Ishikawa (cell line): ENCODE measurements around the gene COL27A1.

ENCODE experiments used
- CEBPB ChIP-seq: IDR thresholded peaks from 2 replicates; pipeline ENCODE4 v1.6.1; 2012
- CREB1 ChIP-seq: IDR thresholded peaks from 2 replicates; pipeline ENCODE4 v1.6.1; 2012; ENCODE audit warnings: low read depth
- EGR1 ChIP-seq: IDR thresholded peaks from 2 replicates; pipeline ENCODE4 v1.6.1; 2012
- EP300 ChIP-seq: IDR thresholded peaks from 2 replicates; pipeline ENCODE4 v1.6.1; 2012; ENCODE audit warnings: borderline replicate concordance
- FOXM1 ChIP-seq: IDR thresholded peaks from 2 replicates; pipeline ENCODE4 v1.6.1; 2012; ENCODE audit warnings: low read depth, borderline replicate concordance
- NFIC ChIP-seq: IDR thresholded peaks from 2 replicates; pipeline ENCODE4 v1.6.1; 2012
- RAD21 ChIP-seq: IDR thresholded peaks from 2 replicates; pipeline ENCODE4 v1.6.1; 2012; ENCODE audit warnings: low read depth
- TAF1 ChIP-seq: IDR thresholded peaks from 2 replicates; pipeline ENCODE4 v1.6.1; 2012; ENCODE audit warnings: low read depth, mild to moderate bottlenecking
- TCF12 ChIP-seq: IDR thresholded peaks from 2 replicates; pipeline ENCODE4 v1.6.1; 2012; ENCODE audit warnings: low read depth
- TEAD4 ChIP-seq: IDR thresholded peaks from 2 replicates; pipeline ENCODE4 v1.6.1; 2012
- YY1 ChIP-seq: IDR thresholded peaks from 2 replicates; pipeline ENCODE4 v1.6.1; 2012; ENCODE audit warnings: low read depth
- ZBTB7A ChIP-seq: IDR thresholded peaks from 2 replicates; pipeline ENCODE4 v1.6.1; 2012; ENCODE audit warnings: low read depth
- TF ChIP-seq, protein P1 (sequence below): IDR thresholded peaks from 2 replicates; pipeline ENCODE4 v1.6.1; 2012; ENCODE audit warnings: low read depth, mild to moderate bottlenecking
- TF ChIP-seq, protein P2 (sequence below): IDR thresholded peaks from 2 replicates; pipeline ENCODE4 v1.6.1; 2012
- TF ChIP-seq, protein P3 (sequence below): IDR thresholded peaks from 2 replicates; pipeline ENCODE4 v1.6.1; 2012

COL27A1 gene

DNA sequence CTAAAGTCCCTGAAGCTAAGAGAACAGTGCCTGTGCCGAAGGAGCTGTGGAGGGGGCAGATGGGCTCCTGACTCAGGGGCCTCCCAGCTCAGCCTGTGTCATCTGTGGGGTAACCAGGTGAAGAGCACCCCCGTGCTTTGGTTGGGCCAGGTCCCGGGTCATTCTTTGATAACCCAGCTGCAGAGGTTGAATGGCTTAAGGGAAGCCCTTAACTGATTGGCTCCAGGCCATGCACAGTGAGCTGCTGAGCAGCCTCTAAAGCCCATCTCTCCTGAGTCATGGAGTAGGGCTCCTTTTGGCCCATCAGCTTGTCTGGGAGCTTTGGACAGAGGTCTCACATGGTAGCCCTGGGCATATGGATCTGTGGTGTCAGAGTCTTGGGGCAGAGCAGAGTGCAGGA, 28.7 kb downstream of the COL27A1 start:
- TF ChIP-seq ZBTB7A: no peak
- TF ChIP-seq NFIC: no peak
- TF ChIP-seq, protein P1, sequence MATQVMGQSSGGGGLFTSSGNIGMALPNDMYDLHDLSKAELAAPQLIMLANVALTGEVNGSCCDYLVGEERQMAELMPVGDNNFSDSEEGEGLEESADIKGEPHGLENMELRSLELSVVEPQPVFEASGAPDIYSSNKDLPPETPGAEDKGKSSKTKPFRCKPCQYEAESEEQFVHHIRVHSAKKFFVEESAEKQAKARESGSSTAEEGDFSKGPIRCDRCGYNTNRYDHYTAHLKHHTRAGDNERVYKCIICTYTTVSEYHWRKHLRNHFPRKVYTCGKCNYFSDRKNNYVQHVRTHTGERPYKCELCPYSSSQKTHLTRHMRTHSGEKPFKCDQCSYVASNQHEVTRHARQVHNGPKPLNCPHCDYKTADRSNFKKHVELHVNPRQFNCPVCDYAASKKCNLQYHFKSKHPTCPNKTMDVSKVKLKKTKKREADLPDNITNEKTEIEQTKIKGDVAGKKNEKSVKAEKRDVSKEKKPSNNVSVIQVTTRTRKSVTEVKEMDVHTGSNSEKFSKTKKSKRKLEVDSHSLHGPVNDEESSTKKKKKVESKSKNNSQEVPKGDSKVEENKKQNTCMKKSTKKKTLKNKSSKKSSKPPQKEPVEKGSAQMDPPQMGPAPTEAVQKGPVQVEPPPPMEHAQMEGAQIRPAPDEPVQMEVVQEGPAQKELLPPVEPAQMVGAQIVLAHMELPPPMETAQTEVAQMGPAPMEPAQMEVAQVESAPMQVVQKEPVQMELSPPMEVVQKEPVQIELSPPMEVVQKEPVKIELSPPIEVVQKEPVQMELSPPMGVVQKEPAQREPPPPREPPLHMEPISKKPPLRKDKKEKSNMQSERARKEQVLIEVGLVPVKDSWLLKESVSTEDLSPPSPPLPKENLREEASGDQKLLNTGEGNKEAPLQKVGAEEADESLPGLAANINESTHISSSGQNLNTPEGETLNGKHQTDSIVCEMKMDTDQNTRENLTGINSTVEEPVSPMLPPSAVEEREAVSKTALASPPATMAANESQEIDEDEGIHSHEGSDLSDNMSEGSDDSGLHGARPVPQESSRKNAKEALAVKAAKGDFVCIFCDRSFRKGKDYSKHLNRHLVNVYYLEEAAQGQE: no peak
- TF ChIP-seq TAF1: no peak
- TF ChIP-seq EGR1: no peak
- TF ChIP-seq, protein P2, sequence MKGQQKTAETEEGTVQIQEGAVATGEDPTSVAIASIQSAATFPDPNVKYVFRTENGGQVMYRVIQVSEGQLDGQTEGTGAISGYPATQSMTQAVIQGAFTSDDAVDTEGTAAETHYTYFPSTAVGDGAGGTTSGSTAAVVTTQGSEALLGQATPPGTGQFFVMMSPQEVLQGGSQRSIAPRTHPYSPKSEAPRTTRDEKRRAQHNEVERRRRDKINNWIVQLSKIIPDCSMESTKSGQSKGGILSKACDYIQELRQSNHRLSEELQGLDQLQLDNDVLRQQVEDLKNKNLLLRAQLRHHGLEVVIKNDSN: no peak
- TF ChIP-seq TEAD4: no peak
- TF ChIP-seq CEBPB: no peak
- no peak for TF ChIP-seq CREB1
- no peak for TF ChIP-seq EP300
- no peak for TF ChIP-seq RAD21
- TF ChIP-seq, protein P3, sequence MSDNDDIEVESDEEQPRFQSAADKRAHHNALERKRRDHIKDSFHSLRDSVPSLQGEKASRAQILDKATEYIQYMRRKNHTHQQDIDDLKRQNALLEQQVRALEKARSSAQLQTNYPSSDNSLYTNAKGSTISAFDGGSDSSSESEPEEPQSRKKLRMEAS: no peak
- no peak for TF ChIP-seq YY1
- TF ChIP-seq TCF12: no peak
- TF ChIP-seq FOXM1: no peak

DNA sequence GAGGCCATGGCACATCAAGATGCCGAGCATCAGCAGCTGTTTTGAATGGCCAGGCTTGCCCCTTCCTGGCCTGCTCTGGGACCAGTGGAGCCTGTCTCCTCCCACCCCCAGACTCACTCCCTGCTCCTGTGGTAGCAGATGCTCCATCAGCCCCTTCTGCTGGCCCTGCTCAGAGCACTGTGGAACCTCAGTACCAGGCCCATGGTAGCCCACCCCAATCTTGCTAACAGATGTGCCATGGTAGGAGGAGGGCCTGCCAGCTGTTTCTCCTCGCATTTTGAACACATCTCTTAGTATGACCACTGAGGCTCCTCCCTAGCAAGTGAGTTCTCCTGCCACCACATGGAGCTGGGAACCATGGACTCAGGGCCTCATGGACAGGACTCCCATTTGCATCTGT, 29.5 kb downstream of the COL27A1 start:
- TF ChIP-seq TEAD4: no peak
- no peak for TF ChIP-seq EGR1
- TF ChIP-seq, protein P2: no peak
- no peak for TF ChIP-seq FOXM1
- no peak for TF ChIP-seq CREB1
- TF ChIP-seq TCF12: no peak
- TF ChIP-seq YY1: no peak
- no peak for TF ChIP-seq CEBPB
- TF ChIP-seq TAF1: no peak
- no peak for TF ChIP-seq EP300
- TF ChIP-seq, protein P1: no peak
- no peak for TF ChIP-seq RAD21
- TF ChIP-seq NFIC: no peak
- TF ChIP-seq, protein P3: no peak
- no peak for TF ChIP-seq ZBTB7A

DNA sequence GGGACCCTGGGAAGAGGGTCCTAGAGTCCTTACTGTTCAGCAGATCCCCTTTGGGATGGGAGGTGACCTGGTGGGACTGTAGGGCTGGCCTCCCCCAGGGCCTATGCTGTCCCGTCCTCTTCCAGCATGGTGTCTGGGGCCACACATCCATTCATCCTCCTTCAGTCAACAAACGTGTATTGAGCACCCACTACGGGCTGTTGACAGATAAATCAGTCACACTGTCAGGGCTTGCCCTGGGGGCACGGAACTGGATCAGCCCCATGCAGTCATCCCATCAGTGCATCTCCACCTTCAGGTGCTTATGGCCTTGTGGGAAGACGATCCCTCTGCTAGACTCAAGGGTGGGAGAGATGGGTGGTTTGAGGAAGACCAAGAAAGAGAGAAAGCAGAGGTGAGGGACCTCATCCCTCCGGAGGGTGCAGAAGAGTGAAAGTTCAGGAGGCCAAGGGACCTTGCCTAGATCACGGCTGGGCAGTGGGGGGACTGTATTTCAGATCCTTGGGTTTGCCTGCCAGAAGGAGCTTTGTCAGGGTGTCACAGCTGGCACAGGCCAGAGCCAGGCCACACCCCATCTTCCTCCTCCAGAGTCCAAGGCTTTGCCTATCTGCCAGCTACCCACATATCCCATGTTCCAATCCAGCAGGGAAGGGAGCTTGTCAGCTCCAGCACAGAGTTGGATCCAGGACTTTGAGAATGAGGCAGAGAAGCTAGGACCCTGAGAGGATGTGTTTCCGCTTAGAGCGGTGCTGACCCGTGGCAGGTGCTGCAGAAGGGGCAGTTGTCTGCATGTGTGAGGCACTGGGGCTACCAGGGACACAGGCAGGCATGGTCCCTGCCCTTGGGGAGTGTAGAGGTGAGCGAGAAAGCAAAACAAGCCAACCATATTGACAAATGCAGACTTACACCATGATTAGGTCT, 30.5 kb downstream of the COL27A1 start:
- TF ChIP-seq, protein P1: no peak
- TF ChIP-seq, protein P3: no peak
- TF ChIP-seq EP300 (no peak), NFIC (no peak), ZBTB7A (no peak), YY1 (no peak), FOXM1 (no peak)

DNA sequence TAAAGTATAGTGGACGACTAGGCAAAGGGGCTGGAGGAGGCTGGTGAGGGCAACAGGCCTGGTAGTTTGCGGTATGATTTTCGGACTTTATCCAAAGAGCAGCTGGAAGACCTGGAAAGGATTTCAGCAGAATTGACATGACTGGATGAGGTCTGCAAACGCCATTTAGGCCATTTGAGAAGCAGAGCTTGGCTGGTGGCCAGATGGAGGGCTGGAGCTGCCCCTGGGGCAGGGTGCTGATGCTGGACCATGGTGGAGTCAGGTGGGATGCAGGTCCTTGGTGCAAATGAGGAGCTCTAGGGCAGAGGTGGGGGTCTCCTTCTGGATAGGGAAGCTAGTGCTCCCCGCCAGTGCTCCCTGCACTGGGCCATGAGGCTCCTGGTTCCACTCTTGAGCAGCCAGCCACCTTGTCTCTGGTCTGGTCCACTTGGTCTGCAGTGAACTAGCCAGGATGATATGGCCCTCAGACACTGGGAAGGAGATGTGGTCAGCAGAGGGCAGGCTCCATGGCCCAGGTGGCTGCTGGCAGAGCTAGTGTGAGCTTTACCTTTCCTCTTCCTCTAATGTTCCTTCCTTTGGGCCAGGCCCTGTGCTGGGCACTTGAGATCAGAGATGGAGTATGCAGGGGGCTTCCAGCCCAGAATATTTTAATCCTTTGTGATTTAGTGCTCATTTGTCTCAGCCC, 31.4 kb downstream of the COL27A1 start:
- TF ChIP-seq, protein P1: no peak
- TF ChIP-seq NFIC (no peak), EP300 (no peak)
